Measurements from ENCODE around the gene UBE2V1.

DNA sequence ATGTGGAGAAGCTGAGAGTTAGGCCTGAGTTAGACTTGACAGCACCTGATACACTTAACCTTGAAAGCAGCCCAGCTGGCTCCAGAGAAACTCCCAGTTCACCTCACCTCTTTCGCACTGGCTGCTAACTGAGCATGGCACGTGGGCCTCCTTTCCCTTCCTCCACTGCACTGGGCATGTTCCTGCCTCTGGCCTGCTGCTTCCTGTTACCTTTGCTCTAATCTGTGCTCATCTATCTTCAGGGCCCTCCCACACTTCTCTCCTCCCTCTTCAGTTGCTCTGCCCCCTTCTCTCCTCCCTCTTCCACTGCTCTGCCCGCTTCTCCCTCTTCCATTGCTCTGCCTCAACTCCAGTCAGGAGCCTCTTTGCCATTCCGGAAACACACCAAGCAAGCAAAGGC is 13.7 kb upstream of the UBE2V1 start:
- TF ChIP-seq, protein P1, sequence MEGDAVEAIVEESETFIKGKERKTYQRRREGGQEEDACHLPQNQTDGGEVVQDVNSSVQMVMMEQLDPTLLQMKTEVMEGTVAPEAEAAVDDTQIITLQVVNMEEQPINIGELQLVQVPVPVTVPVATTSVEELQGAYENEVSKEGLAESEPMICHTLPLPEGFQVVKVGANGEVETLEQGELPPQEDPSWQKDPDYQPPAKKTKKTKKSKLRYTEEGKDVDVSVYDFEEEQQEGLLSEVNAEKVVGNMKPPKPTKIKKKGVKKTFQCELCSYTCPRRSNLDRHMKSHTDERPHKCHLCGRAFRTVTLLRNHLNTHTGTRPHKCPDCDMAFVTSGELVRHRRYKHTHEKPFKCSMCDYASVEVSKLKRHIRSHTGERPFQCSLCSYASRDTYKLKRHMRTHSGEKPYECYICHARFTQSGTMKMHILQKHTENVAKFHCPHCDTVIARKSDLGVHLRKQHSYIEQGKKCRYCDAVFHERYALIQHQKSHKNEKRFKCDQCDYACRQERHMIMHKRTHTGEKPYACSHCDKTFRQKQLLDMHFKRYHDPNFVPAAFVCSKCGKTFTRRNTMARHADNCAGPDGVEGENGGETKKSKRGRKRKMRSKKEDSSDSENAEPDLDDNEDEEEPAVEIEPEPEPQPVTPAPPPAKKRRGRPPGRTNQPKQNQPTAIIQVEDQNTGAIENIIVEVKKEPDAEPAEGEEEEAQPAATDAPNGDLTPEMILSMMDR (IDR thresholded peaks at IDR 0.05) = no peak
- no peak for TF ChIP-seq POLR2A (IDR thresholded peaks at IDR 0.05)

Data from uterus (tissue), 2 donors.